ENCODE measurements around the gene GET4. TPM values are rescaled to one million over a fixed set of nuclear protein-coding genes. Genes with fewer than 3 reads are reported as not detected.
A peak's percentile ranks its signal among the peaks of the same experiment; 100 is the strongest.
"Not testable (repeated sequence)": the region's sequence is repeated elsewhere in the genome, so short reads cannot be mapped to it uniquely, and the experiment has no call there.

Gene GET4
- total and polyA plus RNA-seq, 5 donors, result 20.1 to 23.6 (median 22.2) TPM

DNA sequence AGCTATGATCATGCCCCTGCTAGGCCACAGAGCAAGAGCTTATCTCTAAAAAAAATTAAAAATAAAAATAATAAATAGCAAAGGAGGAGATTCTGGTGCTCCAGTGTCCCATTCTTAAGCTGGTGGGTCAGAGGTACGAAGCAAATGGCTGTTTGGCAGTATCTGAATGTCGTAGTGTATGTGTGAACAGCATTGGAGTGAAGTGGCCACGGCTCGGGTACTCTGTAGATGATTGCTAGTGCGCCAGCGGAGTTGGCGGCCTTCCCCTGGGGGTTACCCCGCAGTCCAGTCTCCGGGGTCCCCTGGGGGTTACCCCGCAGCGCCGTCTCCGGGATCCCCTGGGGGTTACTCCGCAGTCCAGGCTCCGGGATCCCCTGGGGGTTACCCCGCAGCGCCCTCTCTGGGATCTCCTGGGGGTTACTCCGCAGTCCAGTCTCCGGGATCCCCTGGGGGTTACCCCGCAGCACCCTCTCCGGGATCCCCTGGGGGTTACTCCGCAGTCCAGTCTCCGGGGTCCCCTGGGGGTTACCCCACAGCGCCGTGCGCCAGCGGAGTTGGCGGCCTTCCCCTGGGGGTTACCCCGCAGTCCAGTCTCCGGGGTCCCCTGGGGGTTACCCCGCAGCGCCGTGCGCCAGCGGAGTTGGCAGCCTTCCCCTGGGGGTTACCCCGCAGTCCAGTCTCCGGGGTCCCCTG, 29.2 kb upstream of the GET4 start:
- H3K4me1 ChIP-seq (ENCODE audit: control insufficient read depth, insufficient read depth, low read length); intact Hi-C loops (cut with DNase I); H3K4me3 ChIP-seq (ENCODE audit: low read length); ATAC-seq; H3K9me3 ChIP-seq (ENCODE audit: control insufficient read depth, low read length); DNase-seq; H3K27me3 ChIP-seq (ENCODE audit: control insufficient read depth, insufficient read depth); H3K27ac ChIP-seq (ENCODE audit: low read length): not testable (repeated sequence)
- 95% methylated on average over 29 of the region's 37 CpGs for WGBS

- intact Hi-C loops (cut with DNase I); DNase-seq; ATAC-seq; H3K9me3 ChIP-seq (ENCODE audit: control insufficient read depth, low read length); H3K27ac ChIP-seq (ENCODE audit: low read length); H3K27me3 ChIP-seq (ENCODE audit: control insufficient read depth, insufficient read depth); H3K4me3 ChIP-seq (ENCODE audit: low read length); H3K4me1 ChIP-seq (ENCODE audit: control insufficient read depth, insufficient read depth, low read length): not testable (repeated sequence)
- 95% methylated on average over 21 of the region's 28 CpGs for WGBS
Measured at GRCh38 chr7:847728-848127, 28.6 kb upstream of the GET4 start.

- Histone ChIP-seq H3K27me3 (ENCODE audit: control insufficient read depth, insufficient read depth) (no peaks in the 10 kb centered on the region), H3K4me1 (ENCODE audit: control insufficient read depth, insufficient read depth, low read length) (no peaks in the 10 kb centered on the region), H3K9me3 (ENCODE audit: control insufficient read depth, low read length) (no peaks in the 10 kb centered on the region), H3K4me3 (ENCODE audit: low read length) (no peak overlapping the region), H3K27ac (ENCODE audit: low read length) (no peak overlapping the region)
- intact Hi-C loops (cut with DNase I), result no loop called here
- DNase-seq (no peak), ATAC-seq (peak in 1 of 2 donors; percentile 11)
- 89% methylated on average over 14 of the region's 14 CpGs for WGBS
Measured at GRCh38 chr7:849145-849544, 27.2 kb upstream of the GET4 start.

- no peak overlapping the region for H3K27ac ChIP-seq (ENCODE audit: low read length)
- 74% methylated on average over 19 of the region's 19 CpGs for WGBS
- DNase-seq, result no peak
- no peak overlapping the region for H3K4me3 ChIP-seq (ENCODE audit: low read length)
- ATAC-seq, result no peak
- intact Hi-C loops (cut with DNase I), result no loop called here
- no peaks in the 10 kb centered on the region for H3K9me3 ChIP-seq (ENCODE audit: control insufficient read depth, low read length)
- no peaks in the 10 kb centered on the region for H3K27me3 ChIP-seq (ENCODE audit: control insufficient read depth, insufficient read depth)
- no peaks in the 10 kb centered on the region for H3K4me1 ChIP-seq (ENCODE audit: control insufficient read depth, insufficient read depth, low read length)
Measured at GRCh38 chr7:849781-850180, 26.6 kb upstream of the GET4 start.

- Histone ChIP-seq H3K9me3 (ENCODE audit: control insufficient read depth, low read length) (no peaks in the 10 kb centered on the region), H3K4me1 (ENCODE audit: control insufficient read depth, insufficient read depth, low read length) (no peaks in the 10 kb centered on the region), H3K27ac (ENCODE audit: low read length) (no peak overlapping the region), H3K4me3 (ENCODE audit: low read length) (no peak overlapping the region), H3K27me3 (ENCODE audit: control insufficient read depth, insufficient read depth) (no peaks in the 10 kb centered on the region)
- intact Hi-C loops (cut with DNase I), result no loop called here
- peak in 1 of 3 donors; percentile 28 for DNase-seq
- ATAC-seq, result no peak
- 83% methylated on average over 14 of the region's 14 CpGs for WGBS
Measured at GRCh38 chr7:851204-851603, 25.1 kb upstream of the GET4 start.

DNA sequence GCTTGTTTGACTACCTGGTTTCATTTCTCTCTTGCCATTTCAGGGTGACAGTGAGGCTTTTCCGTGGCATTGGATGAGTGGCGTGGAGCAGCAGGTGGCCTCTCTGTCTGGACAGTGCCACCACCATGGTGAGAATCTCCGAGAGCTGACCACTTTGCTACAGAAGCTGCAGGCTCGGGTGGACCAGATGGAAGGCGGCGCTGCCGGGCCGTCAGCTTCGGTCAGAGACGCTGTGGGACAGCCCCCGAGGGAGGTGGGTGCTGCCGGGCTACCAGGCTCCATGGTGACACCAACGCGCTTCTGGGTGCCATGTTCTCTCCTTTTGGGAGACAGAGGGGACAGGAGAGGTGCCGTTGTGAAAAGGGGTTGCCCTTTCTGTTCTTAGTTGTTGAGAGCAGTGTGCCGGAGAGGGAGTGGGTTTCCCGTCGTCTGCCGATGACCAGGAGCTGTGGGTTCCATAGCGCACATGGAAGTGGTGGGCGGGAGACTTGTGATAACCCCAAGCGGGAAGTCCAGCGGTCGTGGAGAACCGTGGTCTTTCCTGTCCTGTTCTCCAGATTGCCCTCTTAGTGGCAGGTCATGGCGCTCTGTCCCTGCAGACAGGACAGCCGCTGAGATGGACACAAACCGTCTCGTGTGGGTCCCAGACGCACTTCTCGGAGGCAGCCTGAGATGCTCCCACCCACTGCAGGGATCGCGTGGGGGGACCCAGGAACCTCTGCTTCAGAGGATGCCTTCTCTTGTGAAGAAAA, 22.8 kb upstream of the GET4 start:
- ATAC-seq, result no peak
- WGBS, result 89% methylated on average over 33 of the region's 33 CpGs

GRCh38 chr7:854118-854775, 22.1 kb upstream of the GET4 start:
- no peak overlapping the region for H3K4me3 ChIP-seq (ENCODE audit: low read length)
- H3K9me3 ChIP-seq (ENCODE audit: control insufficient read depth, low read length), result no peaks in the 10 kb centered on the region
- ATAC-seq, result no peak
- intact Hi-C loops (cut with DNase I), result no loop called here
- no peaks in the 10 kb centered on the region for H3K4me1 ChIP-seq (ENCODE audit: control insufficient read depth, insufficient read depth, low read length)
- no peaks in the 10 kb centered on the region for H3K27me3 ChIP-seq (ENCODE audit: control insufficient read depth, insufficient read depth)
- 91% methylated on average over 32 of the region's 32 CpGs for WGBS
- peak in 1 of 3 donors; percentile 38 for DNase-seq
- H3K27ac ChIP-seq (ENCODE audit: low read length), result no peak overlapping the region

More for the DNA sequence above, 22.8 kb upstream of the GET4 start:
- H3K27ac ChIP-seq (ENCODE audit: low read length), result no peak overlapping the region
- H3K27me3 ChIP-seq (ENCODE audit: control insufficient read depth, insufficient read depth), result no peaks in the 10 kb centered on the region
- no peaks in the 10 kb centered on the region for H3K4me1 ChIP-seq (ENCODE audit: control insufficient read depth, insufficient read depth, low read length)
- no peak overlapping the region for H3K4me3 ChIP-seq (ENCODE audit: low read length)
- no peaks in the 10 kb centered on the region for H3K9me3 ChIP-seq (ENCODE audit: control insufficient read depth, low read length)
- intact Hi-C loops (cut with DNase I), result no loop called here
- DNase-seq, result peak in 1 of 3 donors; percentile 37

- intact Hi-C loops (cut with DNase I), result no loop called here
- H3K4me1 ChIP-seq (ENCODE audit: control insufficient read depth, insufficient read depth, low read length), result no peaks in the 10 kb centered on the region
- no peak overlapping the region for H3K4me3 ChIP-seq (ENCODE audit: low read length)
- DNase-seq (peak in 1 of 3 donors; percentile 42), ATAC-seq (peak in 1 of 2 donors; percentile 12)
- no peaks in the 10 kb centered on the region for H3K9me3 ChIP-seq (ENCODE audit: control insufficient read depth, low read length)
- H3K27me3 ChIP-seq (ENCODE audit: control insufficient read depth, insufficient read depth), result no peaks in the 10 kb centered on the region
- no peak overlapping the region for H3K27ac ChIP-seq (ENCODE audit: low read length)
- 94% methylated on average over 29 of the region's 29 CpGs for WGBS
Measured at GRCh38 chr7:855686-856369, 20.5 kb upstream of the GET4 start.

- intact Hi-C loops (cut with DNase I), result no loop called here
- Histone ChIP-seq H3K27me3 (ENCODE audit: control insufficient read depth, insufficient read depth) (no peaks in the 10 kb centered on the region), H3K4me1 (ENCODE audit: control insufficient read depth, insufficient read depth, low read length) (no peaks in the 10 kb centered on the region), H3K9me3 (ENCODE audit: control insufficient read depth, low read length) (no peaks in the 10 kb centered on the region), H3K4me3 (ENCODE audit: low read length) (no peak overlapping the region), H3K27ac (ENCODE audit: low read length) (no peak overlapping the region)
- ATAC-seq, result peak in 1 of 2 donors; percentile 6
- peak in 1 of 3 donors; percentile 34 for DNase-seq
- WGBS, result 89% methylated on average over 30 of the region's 30 CpGs
Measured at GRCh38 chr7:856444-857095, 19.8 kb upstream of the GET4 start.

DNA sequence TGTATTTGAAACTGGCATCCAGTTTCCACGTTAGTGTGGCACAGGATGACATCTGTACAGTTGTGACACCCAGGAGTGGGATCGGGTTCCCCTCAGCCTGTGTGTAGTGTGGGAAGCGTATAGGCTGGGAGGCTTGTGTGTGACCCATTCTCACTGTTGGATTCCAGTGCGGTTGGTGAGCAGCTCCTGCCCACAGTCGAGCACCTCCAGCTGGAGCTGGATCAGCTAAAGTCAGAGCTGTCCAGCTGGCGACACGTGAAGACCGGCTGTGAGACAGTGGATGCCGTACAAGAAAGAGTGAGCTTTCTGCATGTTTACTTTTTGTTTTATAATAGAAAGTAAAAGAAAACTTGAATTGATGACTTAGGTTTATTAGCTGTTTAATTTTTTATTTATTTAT, 18.7 kb upstream of the GET4 start:
- 82% methylated on average over 9 of the region's 9 CpGs for WGBS
- H3K4me1 ChIP-seq (ENCODE audit: control insufficient read depth, insufficient read depth, low read length), result no peaks in the 10 kb centered on the region
- no peak overlapping the region for H3K4me3 ChIP-seq (ENCODE audit: low read length)
- no peaks in the 10 kb centered on the region for H3K27me3 ChIP-seq (ENCODE audit: control insufficient read depth, insufficient read depth)
- DNase-seq, result peak in 1 of 3 donors; percentile 12
- H3K9me3 ChIP-seq (ENCODE audit: control insufficient read depth, low read length), result no peaks in the 10 kb centered on the region
- no peak for ATAC-seq
- no peak overlapping the region for H3K27ac ChIP-seq (ENCODE audit: low read length)
- intact Hi-C loops (cut with DNase I), result no loop called here
